ENCODE data around the gene ECE2. TPM values are rescaled to one million over a fixed set of nuclear protein-coding genes. Genes with fewer than 3 reads are reported as not detected.
"Not testable (repeated sequence)": the region's sequence is repeated elsewhere in the genome, so short reads cannot be mapped to it uniquely, and the experiment has no call there.

The ECE2 gene
- total RNA-seq, 6 experiments from 2014 or later = not detected

GRCh38 chr3:184337399-184337714 is 61.5 kb downstream of the ECE2 start, which contains the start of gene FAM131A:
FAM131A (plus strand) TSS chr3:184337600; CDS start chr3:184337631, 31 bp downstream.
- H3K4me3 Mint-ChIP-seq = peak within 1 kb of the TSS; percentile 87
- peak within 1 kb of the TSS; percentile 97 for H3K27ac Mint-ChIP-seq
- H3K9me3 Mint-ChIP-seq = no peaks in the 10 kb centered on the region
- H3K4me1 Mint-ChIP-seq (ENCODE audit: low read depth) = peaks cover 78% of the 10 kb centered on the region
- peaks cover 26% of the 10 kb centered on the region for H3K27me3 Mint-ChIP-seq (ENCODE audit: insufficient read depth)
- DNase-seq = peak; percentile 12
- H3K36me3 Mint-ChIP-seq (ENCODE audit: low read depth) = peaks cover 44% of the 10 kb centered on the region
- no peak for TF ChIP-seq CTCF (IDR thresholded peaks at IDR 0.05)

GRCh38 chr3:184337981-184338380 is 62.2 kb downstream of the ECE2 start:
- DNase-seq = no peak
- TF ChIP-seq CTCF (IDR thresholded peaks at IDR 0.05) = no peak
- Mint-ChIP-seq H3K36me3 (ENCODE audit: low read depth) (peaks cover 43% of the 10 kb centered on the region), H3K9me3 (no peaks in the 10 kb centered on the region), H3K27ac (peak overlapping the region; percentile 97), H3K27me3 (ENCODE audit: insufficient read depth) (peaks cover 22% of the 10 kb centered on the region), H3K4me1 (ENCODE audit: low read depth) (peaks cover 78% of the 10 kb centered on the region), H3K4me3 (peak overlapping the region; percentile 87)

GRCh38 chr3:184338511-184338945 is 62.7 kb downstream of the ECE2 start:
- peak overlapping the region; percentile 87; the same call in 1 of the 2 replicates for H3K4me3 Mint-ChIP-seq
- no peak for DNase-seq
- peaks cover 22% of the 10 kb centered on the region for H3K27me3 Mint-ChIP-seq (ENCODE audit: insufficient read depth)
- H3K36me3 Mint-ChIP-seq (ENCODE audit: low read depth) = peaks cover 37% of the 10 kb centered on the region
- no peaks in the 10 kb centered on the region for H3K9me3 Mint-ChIP-seq
- peak overlapping the region; percentile 97 for H3K27ac Mint-ChIP-seq
- H3K4me1 Mint-ChIP-seq (ENCODE audit: low read depth) = peaks cover 78% of the 10 kb centered on the region
- TF ChIP-seq CTCF (IDR thresholded peaks at IDR 0.05) = peak; percentile 57

- no peaks in the 10 kb centered on the region for H3K9me3 Mint-ChIP-seq
- H3K4me3 Mint-ChIP-seq = peak overlapping the region; percentile 40; the same call in 1 of the 2 replicates
- no peak for TF ChIP-seq CTCF (IDR thresholded peaks at IDR 0.05)
- peaks cover 32% of the 10 kb centered on the region for H3K36me3 Mint-ChIP-seq (ENCODE audit: low read depth)
- peaks cover 21% of the 10 kb centered on the region for H3K27me3 Mint-ChIP-seq (ENCODE audit: insufficient read depth)
- H3K27ac Mint-ChIP-seq = peak overlapping the region; percentile 97; the same call in 1 of the 2 replicates
- peaks cover 76% of the 10 kb centered on the region for H3K4me1 Mint-ChIP-seq (ENCODE audit: low read depth)
- DNase-seq = no peak
Measured at GRCh38 chr3:184339001-184339400, 63.2 kb downstream of the ECE2 start.

GRCh38 chr3:184339451-184340135 is 63.8 kb downstream of the ECE2 start:
- H3K27ac Mint-ChIP-seq = peak overlapping the region; percentile 79; the same call in 1 of the 2 replicates
- H3K9me3 Mint-ChIP-seq, DNase-seq, H3K4me3 Mint-ChIP-seq: not testable (repeated sequence)
- H3K36me3 Mint-ChIP-seq (ENCODE audit: low read depth) = peaks cover 27% of the 10 kb centered on the region
- peaks cover 71% of the 10 kb centered on the region for H3K4me1 Mint-ChIP-seq (ENCODE audit: low read depth)
- H3K27me3 Mint-ChIP-seq (ENCODE audit: insufficient read depth) = peaks cover 19% of the 10 kb centered on the region

GRCh38 chr3:184341925-184342324 is 66.1 kb downstream of the ECE2 start:
- H3K4me1 Mint-ChIP-seq (ENCODE audit: low read depth) = peaks cover 62% of the 10 kb centered on the region
- no peak overlapping the region for H3K27ac Mint-ChIP-seq
- H3K4me3 Mint-ChIP-seq = no peak overlapping the region
- no peak for TF ChIP-seq CTCF (IDR thresholded peaks at IDR 0.05)
- H3K9me3 Mint-ChIP-seq = no peaks in the 10 kb centered on the region
- H3K27me3 Mint-ChIP-seq (ENCODE audit: insufficient read depth) = peaks cover 12% of the 10 kb centered on the region
- H3K36me3 Mint-ChIP-seq (ENCODE audit: low read depth) = peaks cover 27% of the 10 kb centered on the region
- no peak for DNase-seq

Measured in HFFc6 (cell line).